ENCODE results near the gene MINDY4.

Gene MINDY4

GRCh38 chr7:30880125-30880720 is 109.0 kb downstream of the MINDY4 start:
- TF ChIP-seq GATA2 (IDR thresholded peaks at IDR 0.05; ENCODE audit: low read depth, low read length) (no peak), GATA3 (IDR thresholded peaks at IDR 0.05; ENCODE audit: low read depth, low read length) (no peak)

- TF ChIP-seq GATA3 (IDR thresholded peaks at IDR 0.05; ENCODE audit: low read depth, low read length) (no peak), GATA2 (IDR thresholded peaks at IDR 0.05; ENCODE audit: low read depth, low read length) (no peak)
Observed at GRCh38 chr7:30880941-30881340, 109.7 kb downstream of the MINDY4 start.

GRCh38 chr7:30881448-30881847 is 110.2 kb downstream of the MINDY4 start:
- no peak for TF ChIP-seq GATA2 (IDR thresholded peaks at IDR 0.05; ENCODE audit: low read depth, low read length)
- TF ChIP-seq GATA3 (IDR thresholded peaks at IDR 0.05; ENCODE audit: low read depth, low read length): no peak

- no peak for TF ChIP-seq GATA2 (IDR thresholded peaks at IDR 0.05; ENCODE audit: low read depth, low read length)
- no peak for TF ChIP-seq GATA3 (IDR thresholded peaks at IDR 0.05; ENCODE audit: low read depth, low read length)
Observed at GRCh38 chr7:30884881-30885280, 113.7 kb downstream of the MINDY4 start.

- no peak for TF ChIP-seq GATA3 (IDR thresholded peaks at IDR 0.05; ENCODE audit: low read depth, low read length)
- TF ChIP-seq GATA2 (IDR thresholded peaks at IDR 0.05; ENCODE audit: low read depth, low read length): no peak
Observed at GRCh38 chr7:30886608-30887011, 115.4 kb downstream of the MINDY4 start.

- TF ChIP-seq GATA2 (IDR thresholded peaks at IDR 0.05; ENCODE audit: low read depth, low read length) (no peak), GATA3 (IDR thresholded peaks at IDR 0.05; ENCODE audit: low read depth, low read length) (no peak)
Observed at GRCh38 chr7:30887464-30887872, 116.3 kb downstream of the MINDY4 start.

- TF ChIP-seq GATA2 (IDR thresholded peaks at IDR 0.05; ENCODE audit: low read depth, low read length) (no peak), GATA3 (IDR thresholded peaks at IDR 0.05; ENCODE audit: low read depth, low read length) (no peak)
Observed at GRCh38 chr7:30888747-30889146, 117.5 kb downstream of the MINDY4 start.

GRCh38 chr7:30890226-30890625 is 119.0 kb downstream of the MINDY4 start:
- TF ChIP-seq GATA3 (IDR thresholded peaks at IDR 0.05; ENCODE audit: low read depth, low read length) (no peak), GATA2 (IDR thresholded peaks at IDR 0.05; ENCODE audit: low read depth, low read length) (no peak)

- TF ChIP-seq GATA2 (IDR thresholded peaks at IDR 0.05; ENCODE audit: low read depth, low read length): no peak
- no peak for TF ChIP-seq GATA3 (IDR thresholded peaks at IDR 0.05; ENCODE audit: low read depth, low read length)
Observed at GRCh38 chr7:30893357-30893756, 122.1 kb downstream of the MINDY4 start.

- TF ChIP-seq GATA3 (IDR thresholded peaks at IDR 0.05; ENCODE audit: low read depth, low read length) (no peak), GATA2 (IDR thresholded peaks at IDR 0.05; ENCODE audit: low read depth, low read length) (no peak)
Observed at GRCh38 chr7:30894009-30894408, 122.8 kb downstream of the MINDY4 start.

GRCh38 chr7:30894866-30895605 is 123.8 kb downstream of the MINDY4 start:
- no peak for TF ChIP-seq GATA2 (IDR thresholded peaks at IDR 0.05; ENCODE audit: low read depth, low read length)
- TF ChIP-seq GATA3 (IDR thresholded peaks at IDR 0.05; ENCODE audit: low read depth, low read length): no peak

- TF ChIP-seq GATA3 (IDR thresholded peaks at IDR 0.05; ENCODE audit: low read depth, low read length) (no peak), GATA2 (IDR thresholded peaks at IDR 0.05; ENCODE audit: low read depth, low read length) (no peak)
Observed at GRCh38 chr7:30896036-30896435, 124.8 kb downstream of the MINDY4 start.

GRCh38 chr7:30896783-30897637 is 125.8 kb downstream of the MINDY4 start:
- no peak for TF ChIP-seq GATA3 (IDR thresholded peaks at IDR 0.05; ENCODE audit: low read depth, low read length)
- TF ChIP-seq GATA2 (IDR thresholded peaks at IDR 0.05; ENCODE audit: low read depth, low read length): no peak

GRCh38 chr7:30897770-30898169 is 126.6 kb downstream of the MINDY4 start:
- TF ChIP-seq GATA3 (IDR thresholded peaks at IDR 0.05; ENCODE audit: low read depth, low read length): no peak
- no peak for TF ChIP-seq GATA2 (IDR thresholded peaks at IDR 0.05; ENCODE audit: low read depth, low read length)

Data from SH-SY5Y (cell line).